ENCODE results near the gene CPA4.
A peak's percentile ranks its signal among the peaks of the same experiment; 100 is the strongest.

The CPA4 gene

DNA sequence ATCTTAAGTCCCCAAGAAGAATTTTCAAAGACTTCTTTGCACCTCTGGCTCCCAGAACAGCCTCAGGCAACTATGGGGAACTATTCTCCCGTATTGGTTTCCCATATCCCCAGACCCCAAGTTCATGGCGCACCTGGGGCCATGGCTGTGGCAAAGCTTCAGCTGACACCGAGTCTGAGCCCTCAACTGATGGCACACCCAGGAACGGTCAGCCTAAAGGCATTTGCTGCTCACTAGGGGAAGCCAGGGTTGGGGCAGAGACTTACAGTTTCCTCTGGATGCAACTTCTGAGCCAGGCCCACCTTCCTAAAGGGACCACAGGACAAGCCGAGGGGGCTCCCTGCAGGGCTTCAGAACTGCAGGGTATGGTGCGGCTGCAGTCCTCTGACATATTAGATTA lies 73.6 kb downstream of the CPA4 start:
- no peak for DNase-seq

DNA sequence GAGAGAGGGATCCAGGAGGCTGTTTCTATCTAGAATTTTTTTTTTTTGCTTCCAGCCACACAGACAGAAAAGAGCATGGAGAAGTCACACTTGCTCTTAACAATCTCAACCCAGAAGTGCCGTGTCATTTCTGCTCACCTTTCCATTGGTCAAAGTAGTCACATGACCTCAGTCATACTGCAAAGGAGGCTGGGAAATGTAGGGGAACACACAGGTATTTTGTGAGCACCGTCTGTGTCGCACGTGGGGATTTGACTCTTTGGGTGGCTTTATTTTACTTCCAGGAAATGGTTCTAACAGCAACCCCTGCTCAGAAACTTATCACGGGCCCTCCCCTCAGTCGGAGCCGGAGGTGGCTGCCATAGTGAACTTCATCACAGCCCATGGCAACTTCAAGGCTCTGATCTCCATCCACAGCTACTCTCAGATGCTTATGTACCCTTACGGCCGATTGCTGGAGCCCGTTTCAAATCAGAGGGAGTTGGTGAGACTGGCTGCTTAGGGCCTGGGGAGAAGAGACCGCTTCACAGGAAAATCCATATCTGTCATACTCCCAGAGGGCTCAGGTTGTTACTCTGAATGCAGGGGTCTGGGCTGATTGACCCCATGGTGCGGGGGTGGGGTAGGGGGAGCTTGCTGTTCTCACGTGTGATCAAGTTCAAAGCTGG lies 74.3 kb downstream of the CPA4 start:
- DNase-seq: no peak

DNA sequence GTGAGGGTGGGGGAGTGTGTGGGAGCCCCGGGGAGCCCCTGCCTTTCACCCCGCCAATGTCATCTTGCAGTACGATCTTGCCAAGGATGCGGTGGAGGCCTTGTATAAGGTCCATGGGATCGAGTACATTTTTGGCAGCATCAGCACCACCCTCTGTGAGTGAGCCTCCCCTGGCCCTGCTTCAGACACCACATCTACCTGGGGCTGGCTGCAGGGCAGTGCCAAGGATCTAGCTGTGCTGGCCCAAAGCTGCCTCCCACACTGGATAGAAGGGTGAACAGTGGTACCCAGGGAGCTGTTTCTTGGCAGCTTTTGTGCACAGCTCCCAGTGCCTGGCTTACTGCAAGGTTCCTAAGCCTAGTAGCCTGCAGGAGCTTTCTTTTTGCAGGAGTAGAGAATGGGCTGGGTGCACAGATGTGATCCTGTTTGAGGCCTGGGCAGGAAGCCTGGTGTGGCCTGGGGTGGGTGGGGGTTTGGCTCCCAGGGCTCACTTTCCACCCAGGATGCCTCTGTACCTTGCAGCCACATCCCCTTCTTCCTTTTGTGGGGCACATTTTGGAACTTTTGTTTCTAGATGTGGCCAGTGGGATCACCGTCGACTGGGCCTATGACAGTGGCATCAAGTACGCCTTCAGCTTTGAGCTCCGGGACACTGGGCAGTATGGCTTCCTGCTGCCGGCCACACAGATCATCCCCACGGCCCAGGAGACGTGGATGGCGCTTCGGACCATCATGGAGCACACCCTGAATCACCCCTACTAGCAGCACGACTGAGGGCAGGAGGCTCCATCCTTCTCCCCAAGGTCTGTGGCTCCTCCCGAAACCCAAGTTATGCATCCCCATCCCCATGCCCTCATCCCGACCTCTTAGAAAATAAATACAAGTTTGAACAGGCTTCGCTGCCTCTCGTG lies 75.1 kb downstream of the CPA4 start:
- DNase-seq: no peak

DNA sequence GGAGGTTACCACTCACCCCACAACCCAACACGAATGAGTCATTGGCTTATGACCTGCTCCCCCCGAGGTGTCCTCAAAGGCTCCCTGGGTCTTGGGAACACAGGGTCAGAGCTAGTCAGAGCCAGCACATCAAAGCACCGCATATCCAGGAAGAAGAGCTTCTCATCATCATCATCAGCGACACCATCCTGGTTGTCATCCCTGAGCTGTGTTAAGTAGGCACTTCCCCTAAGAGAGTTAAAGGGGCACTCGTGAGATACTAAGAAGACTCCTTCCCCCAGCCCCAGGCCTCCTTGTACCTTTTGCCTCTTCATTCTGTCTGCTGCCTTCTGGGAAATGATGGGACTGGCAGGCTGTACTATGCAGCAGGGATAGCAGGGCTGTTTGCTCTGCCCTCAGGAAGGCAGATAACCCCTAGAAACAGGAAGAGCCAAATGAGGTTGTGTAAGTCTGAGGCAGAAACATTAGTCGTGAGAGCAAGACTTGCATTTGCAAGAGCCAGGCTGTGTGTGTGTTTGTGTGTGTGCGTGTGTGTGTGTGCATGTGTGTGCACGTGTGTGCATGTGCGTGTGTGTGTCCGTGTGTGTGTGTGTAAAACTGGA lies 76.2 kb downstream of the CPA4 start:
- peak; percentile 14 for DNase-seq

DNA sequence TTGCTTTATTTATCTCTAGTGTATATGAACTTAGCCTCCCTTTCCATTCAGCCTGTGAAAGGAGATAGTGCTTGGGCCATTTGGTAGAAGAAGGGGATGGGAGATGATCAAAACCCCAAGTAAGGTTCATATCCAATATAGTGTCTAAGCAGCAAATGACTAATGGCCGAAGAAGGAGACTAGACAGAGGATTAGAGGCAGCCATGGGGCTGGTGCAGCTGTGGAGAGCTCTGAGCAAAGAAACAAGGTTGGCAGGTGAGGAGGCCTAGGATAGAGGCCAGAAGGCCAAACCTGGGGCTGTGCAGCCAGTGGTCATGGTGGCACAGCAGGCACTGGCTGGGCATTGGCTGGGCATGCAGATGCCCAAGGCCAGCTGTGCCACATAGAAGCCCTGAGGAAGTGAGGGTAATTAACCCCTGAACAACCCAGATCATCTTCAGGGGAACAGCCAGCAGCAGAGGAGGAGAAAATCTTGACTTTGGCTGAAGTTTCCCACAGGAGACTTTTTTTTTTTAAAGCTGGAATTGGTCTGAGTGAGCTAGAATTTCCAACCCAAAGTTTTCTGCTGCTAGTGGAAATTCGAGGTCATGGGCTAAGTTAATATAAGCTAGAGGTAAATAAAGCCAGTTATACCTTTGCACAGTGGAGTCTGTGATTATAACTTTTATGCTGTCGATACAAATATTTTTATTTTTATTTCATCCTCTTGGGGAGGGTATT lies 77.0 kb downstream of the CPA4 start:
- no peak for DNase-seq

DNA sequence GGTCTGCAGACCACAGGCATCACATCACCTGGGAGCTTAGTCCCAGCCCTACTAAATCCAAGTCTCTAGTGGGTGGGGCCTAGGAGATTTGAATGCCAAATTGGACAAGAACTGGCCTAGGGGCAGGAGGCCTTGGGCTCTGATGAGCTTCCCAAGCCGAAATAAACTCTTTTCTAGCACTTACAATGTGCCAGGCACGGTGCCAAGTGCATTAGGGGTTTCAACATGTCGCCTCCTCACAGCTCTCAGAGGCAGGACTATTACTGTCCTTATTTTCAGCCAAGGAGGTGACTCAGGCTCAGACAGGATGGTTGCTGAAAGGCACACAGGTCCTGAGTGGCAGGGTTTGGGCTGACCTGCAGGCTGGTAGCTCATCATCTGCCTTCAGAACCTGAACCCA lies 78.1 kb downstream of the CPA4 start:
- peak; percentile 10 for DNase-seq

DNA sequence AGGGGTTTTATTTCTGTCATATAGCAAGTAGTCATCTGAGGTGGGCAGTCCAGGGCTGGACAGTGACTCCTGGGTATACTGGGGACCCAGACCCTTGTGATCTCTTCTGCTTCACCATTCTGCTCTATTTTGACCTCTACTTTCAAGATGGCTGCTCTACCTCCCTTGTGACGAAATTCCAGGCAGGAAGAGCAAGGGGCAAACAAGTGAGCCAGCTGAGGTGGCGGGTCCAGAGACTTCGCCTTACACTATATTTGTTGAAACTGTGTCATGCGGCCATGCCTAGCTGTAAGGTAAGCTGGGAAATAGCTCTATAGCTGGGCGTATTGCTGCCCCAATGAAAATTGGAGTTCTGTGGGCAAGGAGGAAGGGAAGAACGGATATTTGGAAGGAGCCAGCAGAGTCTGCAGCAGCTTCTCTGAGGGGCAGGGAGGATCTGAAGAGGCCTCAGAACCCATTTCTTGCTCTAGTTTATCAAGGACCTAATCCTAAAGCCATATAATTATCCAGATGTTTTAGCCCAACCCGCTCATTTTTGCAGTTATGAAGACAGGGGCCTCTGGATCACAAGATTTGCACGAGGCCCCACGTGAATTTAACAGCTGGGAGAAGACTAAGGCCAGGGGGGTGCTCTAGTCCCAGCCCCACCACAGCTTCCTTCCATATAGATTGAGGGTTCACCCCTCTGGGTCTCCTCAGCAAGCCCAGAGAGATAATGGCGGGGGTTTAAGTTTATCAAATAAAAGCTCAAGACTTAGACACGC lies 79.6 kb downstream of the CPA4 start:
- no peak for DNase-seq
